Caco-2 (cell line): ENCODE data around the gene PACS1. TPM values are rescaled to one million over a fixed set of nuclear protein-coding genes. Genes with fewer than 3 reads are reported as not detected.
A peak's percentile ranks its signal among the peaks of the same experiment; 100 is the strongest.

ENCODE experiments used
- BruUV-seq: library from RNA; stranded (reverse); fragments of 400-500 nt; replicated peaks from 2 replicates; lab custom pipeline; 2021; lab: Mats Ljungman, UMichigan
- CTCF ChIA-PET: fragments of 300-600 bp; sonication (Branson Sonifier 250); formaldehyde crosslinking; loops from one replicate; lab custom pipeline; 2022; ENCODE audit warnings: antibody characterized with exemption; lab: Charles Lee
- POLR2A ChIA-PET: fragments of 300-600 bp; sonication (Branson Sonifier 250); formaldehyde crosslinking; loops from one replicate; lab custom pipeline; 2022; ENCODE audit warnings: antibody characterized with exemption; lab: Charles Lee
- DNase-seq, 2 experiments: peaks; one replicate each; pipeline versions ENCODE4 v3.0.0 to v3.0.0-alpha.2; 2020 to 2022
- H3K27me3 ChIP-seq: replicated peaks from 2 replicates; pipeline ENCODE4 v1.6.0; 2011; ENCODE audit warnings: low read length; ENCODE audit not compliant: control insufficient read depth, insufficient read depth
- H3K36me3 ChIP-seq: 2 replicates; pipeline ENCODE4 v1.5.1; 2011; ENCODE audit warnings: low read length; ENCODE audit not compliant: control insufficient read depth, insufficient read depth
- H3K4me1 ChIP-seq: fragments of 250-450 bp; sonication (Bioruptor Pico); 2 replicates; pipeline ENCODE4 v1.5.1; 2020; ENCODE audit warnings: mild to moderate bottlenecking
- H3K4me3 ChIP-seq: 2 replicates; pipeline ENCODE4 v1.5.1; 2011; ENCODE audit warnings: low read depth, mild to moderate bottlenecking, control low read depth, low read length
- H3K9me3 ChIP-seq: fragments of 250-450 bp; sonication (Bioruptor Pico); 2 replicates; pipeline ENCODE4 v1.5.1; 2020; ENCODE audit warnings: mild to moderate bottlenecking, moderate library complexity
- H3K27ac Mint-ChIP-seq: one replicate; pipeline ENCODE4 v1.8.0; 2022; ENCODE audit warnings: mixed read lengths; ENCODE audit not compliant: unreplicated experiment
- H3K27me3 Mint-ChIP-seq: one replicate; pipeline ENCODE4 v1.8.0; 2022; ENCODE audit warnings: mixed read lengths; ENCODE audit not compliant: insufficient read depth, unreplicated experiment
- H3K36me3 Mint-ChIP-seq: one replicate; pipeline ENCODE4 v1.8.0; 2022; ENCODE audit warnings: mild to moderate bottlenecking, mixed read lengths; ENCODE audit not compliant: insufficient read depth, unreplicated experiment
- H3K4me1 Mint-ChIP-seq: one replicate; pipeline ENCODE4 v1.8.0; 2022; ENCODE audit warnings: low read depth, mixed read lengths; ENCODE audit not compliant: unreplicated experiment
- H3K4me3 Mint-ChIP-seq: one replicate; pipeline ENCODE4 v1.8.0; 2022; ENCODE audit warnings: mild to moderate bottlenecking, moderate library complexity, mixed read lengths; ENCODE audit not compliant: unreplicated experiment
- H3K9me3 Mint-ChIP-seq: one replicate; pipeline ENCODE4 v1.8.0; 2022; ENCODE audit warnings: mixed read lengths; ENCODE audit not compliant: unreplicated experiment
- intact Hi-C: fragments of 100-400 bp; cut with micrococcal nuclease; formaldehyde crosslinking; loops from one replicate; pipeline ENCODE4 v1.10.0; 2022; ENCODE audit not compliant: unreplicated experiment
- total RNA-seq: library from RNA; stranded (reverse); gene quantifications from 2 replicates; pipeline ENCODE4 v1.2.3, GENCODE V29; 2022
- TF ChIP-seq, protein P1 (sequence below), 2 experiments: fragments of 200-600 bp in 1 of 2; IDR thresholded peaks; 1 replicate in 1 of 2; 2 replicates in 1 of 2; pipeline versions ENCODE4 v1.5.1 to v1.8.0; 2011 to 2022; ENCODE audit warnings: antibody characterized with exemption in 1 of 2, control low read depth in 1 of 2, inconsistent platforms in 1 of 2, low read depth in 1 of 2, low read length in 1 of 2, mild to moderate bottlenecking in 1 of 2, moderate library complexity in 1 of 2; ENCODE audit not compliant: insufficient read depth in 1 of 2, severe bottlenecking in 1 of 2, unreplicated experiment in 1 of 2

PACS1 gene
- total RNA-seq, 1 experiment from 2014 or later, result 82.2 TPM

- no peaks in the 10 kb centered on the region for H3K27me3 ChIP-seq
- POLR2A ChIA-PET, result no interaction called here
- CTCF ChIA-PET, result interaction anchor here (0.5 to 0.7 kb wide), 2 partner anchors 33 to 198 kb away, joined by 3 read pairs; no protein-coding TSS in a partner anchor
- H3K4me3 ChIP-seq, result no peak overlapping the region
- TF ChIP-seq, protein P1, sequence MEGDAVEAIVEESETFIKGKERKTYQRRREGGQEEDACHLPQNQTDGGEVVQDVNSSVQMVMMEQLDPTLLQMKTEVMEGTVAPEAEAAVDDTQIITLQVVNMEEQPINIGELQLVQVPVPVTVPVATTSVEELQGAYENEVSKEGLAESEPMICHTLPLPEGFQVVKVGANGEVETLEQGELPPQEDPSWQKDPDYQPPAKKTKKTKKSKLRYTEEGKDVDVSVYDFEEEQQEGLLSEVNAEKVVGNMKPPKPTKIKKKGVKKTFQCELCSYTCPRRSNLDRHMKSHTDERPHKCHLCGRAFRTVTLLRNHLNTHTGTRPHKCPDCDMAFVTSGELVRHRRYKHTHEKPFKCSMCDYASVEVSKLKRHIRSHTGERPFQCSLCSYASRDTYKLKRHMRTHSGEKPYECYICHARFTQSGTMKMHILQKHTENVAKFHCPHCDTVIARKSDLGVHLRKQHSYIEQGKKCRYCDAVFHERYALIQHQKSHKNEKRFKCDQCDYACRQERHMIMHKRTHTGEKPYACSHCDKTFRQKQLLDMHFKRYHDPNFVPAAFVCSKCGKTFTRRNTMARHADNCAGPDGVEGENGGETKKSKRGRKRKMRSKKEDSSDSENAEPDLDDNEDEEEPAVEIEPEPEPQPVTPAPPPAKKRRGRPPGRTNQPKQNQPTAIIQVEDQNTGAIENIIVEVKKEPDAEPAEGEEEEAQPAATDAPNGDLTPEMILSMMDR (IDR thresholded peaks at IDR 0.05; ENCODE audit: insufficient read depth in 1 of 2, low read depth in 1 of 2, low read length in 1 of 2, severe bottlenecking in 1 of 2, unreplicated experiment in 1 of 2), result no peak
- intact Hi-C loops, result no loop called here
- Mint-ChIP-seq H3K27me3 (no peaks in the 10 kb centered on the region), H3K27ac (no peak overlapping the region), H3K9me3 (no peaks in the 10 kb centered on the region), H3K4me1 (peaks cover 18% of the 10 kb centered on the region), H3K4me3 (no peak overlapping the region), H3K36me3 (peaks cover 54% of the 10 kb centered on the region)
- no TSS peak for BruUV-seq
- no peaks in the 10 kb centered on the region; the same call in 1 of the 2 replicates for H3K36me3 ChIP-seq
- peaks cover 9% of the 10 kb centered on the region; the same call in 1 of the 2 replicates for H3K4me1 ChIP-seq
- H3K9me3 ChIP-seq, result no peaks in the 10 kb centered on the region
- DNase-seq, result peak in 1 of 2 experiments; percentile 26
Measured at GRCh38 chr11:66221012-66221411, 150.9 kb downstream of the PACS1 start.

- Histone ChIP-seq H3K4me3 (no peak overlapping the region), H3K9me3 (no peaks in the 10 kb centered on the region), H3K27me3 (no peaks in the 10 kb centered on the region), H3K4me1 (peaks cover 9% of the 10 kb centered on the region; the same call in 1 of the 2 replicates), H3K36me3 (no peaks in the 10 kb centered on the region; the same call in 1 of the 2 replicates)
- BruUV-seq, result no TSS peak
- POLR2A ChIA-PET, result interaction anchor here (1.4 kb wide), 1 partner anchor 90 kb away, joined by 3 read pairs; no protein-coding TSS in a partner anchor
- H3K27me3 Mint-ChIP-seq, result no peaks in the 10 kb centered on the region
- peaks cover 57% of the 10 kb centered on the region for H3K36me3 Mint-ChIP-seq
- TF ChIP-seq, protein P1 (IDR thresholded peaks at IDR 0.05; ENCODE audit: insufficient read depth in 1 of 2, low read depth in 1 of 2, low read length in 1 of 2, severe bottlenecking in 1 of 2, unreplicated experiment in 1 of 2), result no peak
- DNase-seq, result peak in 1 of 2 experiments; percentile 32
- CTCF ChIA-PET, result interaction anchor here (0.6 to 1.4 kb wide), 13 partner anchors 15 to 394 kb away, joined by 3 to 9 read pairs (median 4); partner anchors contain the start of genes RAB1B, SF3B2 and YIF1A
- intact Hi-C loops, result loop anchor here (1.0 kb wide), 1 partner anchor 37 kb away; no protein-coding TSS in a partner anchor
- peaks cover 18% of the 10 kb centered on the region for H3K4me1 Mint-ChIP-seq
- H3K9me3 Mint-ChIP-seq, result no peaks in the 10 kb centered on the region
- peak overlapping the region; percentile 47 for H3K27ac Mint-ChIP-seq
- H3K4me3 Mint-ChIP-seq, result no peak overlapping the region
Measured at GRCh38 chr11:66221726-66222236, 151.7 kb downstream of the PACS1 start.

DNA sequence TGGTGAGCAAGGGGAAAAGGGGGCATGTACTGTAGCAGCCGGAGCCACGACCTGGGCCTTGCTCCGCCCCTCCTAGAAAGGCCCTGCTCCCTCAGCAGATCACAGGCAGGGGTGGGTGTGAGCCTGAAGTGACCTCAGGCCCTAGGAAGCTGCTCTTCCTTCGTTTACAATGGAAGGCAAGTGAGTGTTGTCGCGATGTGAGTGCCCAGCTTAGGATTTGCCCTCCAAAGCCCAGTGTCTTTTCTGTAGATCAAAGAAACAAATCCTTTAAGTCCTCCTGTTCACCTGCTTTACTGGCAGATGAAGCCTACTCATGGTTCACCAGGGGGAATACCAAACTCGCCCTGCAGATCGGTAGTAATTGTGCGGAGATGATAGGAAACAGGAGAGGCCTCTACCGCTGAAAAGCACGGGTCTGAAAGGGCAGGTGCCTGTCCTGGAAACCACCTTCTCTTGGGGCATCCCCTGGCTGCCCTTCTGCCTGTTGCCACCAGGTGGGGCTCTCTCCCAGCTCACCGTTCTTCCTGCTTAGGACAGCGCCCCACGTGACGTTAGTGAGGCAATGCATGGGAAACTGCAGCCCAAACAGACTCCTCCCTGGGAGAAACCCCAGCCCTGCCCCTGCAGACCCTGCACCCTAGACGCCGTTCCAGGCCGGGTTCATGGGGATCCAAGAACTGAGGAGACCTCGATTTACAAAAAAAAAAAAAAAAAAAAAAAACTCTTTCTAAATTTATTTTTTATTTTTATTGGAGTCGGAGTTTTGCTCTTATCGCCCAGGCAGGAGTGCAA lies 152.5 kb downstream of the PACS1 start:
- H3K9me3 ChIP-seq, result no peaks in the 10 kb centered on the region
- Mint-ChIP-seq H3K36me3 (peaks cover 57% of the 10 kb centered on the region), H3K4me3 (no peak overlapping the region), H3K27ac (peak overlapping the region; percentile 47), H3K4me1 (peaks cover 18% of the 10 kb centered on the region), H3K9me3 (no peaks in the 10 kb centered on the region), H3K27me3 (no peaks in the 10 kb centered on the region)
- intact Hi-C loops, result loop anchor here (1.0 kb wide), 1 partner anchor 36 kb away; no protein-coding TSS in a partner anchor
- no peaks in the 10 kb centered on the region for H3K27me3 ChIP-seq
- TF ChIP-seq, protein P1 (IDR thresholded peaks at IDR 0.05; ENCODE audit: insufficient read depth in 1 of 2, low read depth in 1 of 2, low read length in 1 of 2, severe bottlenecking in 1 of 2, unreplicated experiment in 1 of 2), result peak; percentile 99 to 100
- H3K36me3 ChIP-seq, result no peaks in the 10 kb centered on the region; the same call in 1 of the 2 replicates
- POLR2A ChIA-PET, result interaction anchor here (0.6 to 1.4 kb wide), 3 partner anchors 25 to 90 kb away, joined by 3 to 14 read pairs (median 3); no protein-coding TSS in a partner anchor
- BruUV-seq, result no TSS peak
- H3K4me1 ChIP-seq, result peaks cover 9% of the 10 kb centered on the region; the same call in 1 of the 2 replicates
- peak; percentile 90 to 92 for DNase-seq
- no peak overlapping the region for H3K4me3 ChIP-seq
- CTCF ChIA-PET, result interaction anchor here (0.5 to 1.4 kb wide), 19 partner anchors 10 to 395 kb away, joined by 3 to 14 read pairs (median 4); partner anchors contain the start of genes RAB1B, SF3B2 and YIF1A
